ENCODE data around the gene TAC4.
"Not testable (repeated sequence)": the region's sequence is repeated elsewhere in the genome, so short reads cannot be mapped to it uniquely, and the experiment has no call there.

TAC4 gene

DNA sequence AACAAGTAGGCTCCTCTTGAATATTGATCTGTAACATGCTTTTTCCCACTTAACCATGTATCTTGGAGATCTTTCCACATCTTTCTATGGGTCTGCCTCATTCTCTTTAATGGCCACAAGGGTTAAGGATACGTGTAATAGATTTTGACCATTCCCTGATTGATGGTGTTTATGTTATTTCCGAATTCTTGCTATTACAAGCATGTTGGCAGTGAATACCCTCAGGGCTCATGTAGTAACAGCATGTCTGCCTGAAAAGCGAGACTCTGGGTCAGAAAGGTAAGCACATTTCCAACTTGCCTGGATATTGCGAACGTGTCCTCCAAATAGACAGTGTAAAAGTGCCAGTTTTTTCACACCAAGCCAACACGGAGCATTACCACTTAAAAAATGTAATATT is 5.0 kb downstream of the TAC4 start:
- DNase-seq (ENCODE audit: low read depth), result no peak

DNA sequence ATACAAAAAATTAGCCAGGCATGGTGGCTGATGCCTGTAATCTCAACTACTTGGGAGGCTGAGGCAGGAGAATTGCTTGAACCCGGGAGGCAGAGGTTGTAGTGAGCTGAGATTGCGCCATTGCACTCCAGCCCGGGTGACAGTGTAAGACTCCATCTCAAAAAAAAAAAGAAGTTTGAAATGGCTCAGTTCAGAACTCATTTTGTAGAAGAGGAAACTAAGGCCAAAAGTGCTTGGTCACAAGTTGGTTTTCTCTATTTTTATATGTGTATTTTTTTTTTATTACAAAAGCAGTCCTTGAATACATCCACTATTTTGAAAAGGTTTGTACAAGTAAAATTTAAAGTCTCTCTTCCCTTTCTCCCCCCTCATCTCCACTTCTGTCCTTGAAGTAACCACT is 5.5 kb downstream of the TAC4 start:
- DNase-seq (ENCODE audit: low read depth), result no peak

DNA sequence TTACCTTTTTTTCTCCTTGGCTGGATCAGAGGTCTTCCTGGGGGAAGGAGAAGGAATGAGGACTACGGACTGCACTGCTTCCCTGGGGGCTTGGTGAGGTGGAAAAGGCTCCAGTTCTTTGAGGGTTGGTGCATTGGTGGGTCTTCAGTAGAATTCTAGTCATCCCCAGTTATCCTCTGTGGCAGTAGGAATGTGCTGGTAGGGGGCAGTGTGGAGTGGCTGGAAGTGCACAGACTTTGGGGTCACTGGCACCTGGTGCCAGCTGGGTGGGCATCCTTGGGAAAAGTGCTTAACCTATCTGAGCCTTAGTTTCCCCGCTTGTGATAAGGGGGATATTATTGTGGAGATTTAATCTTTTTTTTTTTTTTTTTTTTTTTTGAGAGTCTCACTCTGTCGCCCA is 6.3 kb downstream of the TAC4 start:
- no peak for DNase-seq (ENCODE audit: low read depth)

DNA sequence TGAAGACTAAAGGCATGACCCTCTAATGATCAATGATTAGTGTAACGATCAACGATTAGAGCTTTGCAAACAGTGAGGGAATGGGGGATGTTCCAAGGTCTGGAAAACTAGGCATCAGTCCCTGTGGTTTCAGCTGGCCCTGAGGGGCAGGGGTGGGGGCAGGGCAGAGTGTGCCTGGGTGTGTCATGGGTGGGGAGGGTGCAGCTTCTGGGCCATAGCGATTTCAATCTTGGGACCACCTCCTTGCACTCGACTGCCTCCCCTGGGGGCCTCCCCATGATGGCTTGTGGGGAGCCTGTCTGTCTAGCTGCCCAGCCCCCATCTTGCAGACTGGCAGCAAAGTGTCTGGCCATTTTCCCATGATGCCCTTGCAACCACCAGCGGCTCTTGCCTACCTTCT is 8.4 kb downstream of the TAC4 start:
- no peak for DNase-seq (ENCODE audit: low read depth)

DNA sequence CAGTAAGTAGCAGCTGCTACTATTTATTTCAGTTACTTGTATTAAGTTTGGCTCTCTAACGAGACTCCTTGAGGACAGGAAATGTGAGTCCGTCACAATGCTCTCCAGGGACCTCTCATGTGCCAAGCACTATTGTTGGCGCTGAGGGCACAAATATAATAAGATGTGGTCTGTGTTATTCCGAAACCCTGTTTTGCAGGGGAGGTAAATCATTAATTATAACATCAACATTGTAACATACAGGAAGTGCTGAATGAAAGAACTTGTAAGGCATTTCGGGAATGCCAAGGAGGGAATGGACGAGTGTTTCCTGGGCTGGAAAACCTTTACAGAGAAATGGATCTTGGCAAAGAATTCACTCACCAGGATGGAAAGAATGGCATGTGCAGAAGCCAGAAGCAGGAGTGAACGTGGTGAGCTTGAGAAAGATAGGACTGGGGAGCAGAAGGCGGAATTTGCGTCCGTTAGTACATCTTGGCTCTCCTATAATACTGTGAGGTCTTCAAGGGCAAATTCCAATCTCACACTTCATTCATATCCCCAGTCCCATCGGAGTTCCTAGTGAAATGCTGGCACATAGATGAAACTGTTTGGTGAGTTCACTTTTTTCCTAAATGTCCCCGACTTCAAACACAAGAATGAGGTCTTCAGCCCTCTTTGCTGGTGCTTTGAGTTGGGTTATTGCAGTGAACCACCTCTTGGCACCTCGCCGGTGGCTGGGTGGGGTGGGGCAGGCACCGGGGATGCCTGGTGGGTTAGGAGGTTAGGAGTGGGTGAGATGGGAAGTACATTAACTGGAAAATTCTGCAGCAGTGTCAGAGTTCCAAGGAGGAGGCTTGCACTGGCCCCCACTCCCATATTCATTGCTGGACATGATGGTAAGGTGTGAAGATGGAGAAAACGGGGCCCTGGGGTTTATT is 11.5 kb downstream of the TAC4 start:
- no peak for DNase-seq (ENCODE audit: low read depth)

DNA sequence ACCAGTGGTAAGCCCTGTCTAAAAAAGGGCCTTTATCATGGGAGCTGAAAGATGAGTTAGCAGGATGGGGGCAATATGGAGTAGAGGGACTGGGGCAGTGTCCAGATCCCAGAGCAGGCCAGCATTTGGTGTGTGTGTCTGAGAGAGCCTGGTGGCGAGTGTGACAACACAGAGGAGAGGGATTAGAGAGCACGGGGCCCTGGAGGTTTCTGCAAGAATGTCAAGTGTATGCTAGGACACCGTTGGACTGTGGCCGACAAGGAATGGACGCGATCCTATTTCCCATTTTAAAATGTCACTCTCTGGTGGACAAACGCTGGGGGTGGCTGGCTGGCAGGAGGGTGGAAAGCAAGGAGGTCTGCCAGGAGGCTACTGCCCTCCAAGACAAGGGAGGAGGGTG is 12.4 kb downstream of the TAC4 start:
- DNase-seq (ENCODE audit: low read depth), result no peak

DNA sequence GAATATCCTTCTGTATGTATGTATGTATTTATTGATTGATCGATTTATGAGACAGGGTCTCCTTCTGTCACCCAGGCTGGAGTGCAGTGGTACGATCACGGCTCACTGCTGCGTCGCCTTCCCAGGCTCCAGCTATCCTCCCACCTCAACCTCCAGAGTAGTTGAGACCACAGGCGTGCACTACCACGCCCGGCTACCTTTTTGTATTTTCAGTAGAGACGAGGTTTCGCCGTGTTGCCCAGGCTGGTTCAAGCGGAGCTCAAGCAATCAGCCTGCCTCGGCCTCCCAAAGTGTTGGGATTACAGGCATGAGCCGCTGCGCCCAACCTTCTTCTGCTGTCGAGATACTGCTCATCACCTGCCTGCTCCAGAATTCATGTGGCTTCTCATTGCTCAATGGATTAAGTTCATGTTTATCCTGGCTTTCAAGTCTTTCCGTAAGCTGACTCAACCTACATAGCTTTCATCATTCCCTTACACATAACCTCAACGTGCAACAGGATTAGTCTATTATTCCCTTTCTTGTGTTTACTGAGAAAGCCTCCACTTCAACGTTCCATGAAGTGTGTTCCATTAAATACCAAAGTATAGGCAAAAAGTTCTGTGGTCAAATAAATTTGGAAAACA is 13.6 kb downstream of the TAC4 start:
- DNase-seq (ENCODE audit: low read depth), result no peak

DNA sequence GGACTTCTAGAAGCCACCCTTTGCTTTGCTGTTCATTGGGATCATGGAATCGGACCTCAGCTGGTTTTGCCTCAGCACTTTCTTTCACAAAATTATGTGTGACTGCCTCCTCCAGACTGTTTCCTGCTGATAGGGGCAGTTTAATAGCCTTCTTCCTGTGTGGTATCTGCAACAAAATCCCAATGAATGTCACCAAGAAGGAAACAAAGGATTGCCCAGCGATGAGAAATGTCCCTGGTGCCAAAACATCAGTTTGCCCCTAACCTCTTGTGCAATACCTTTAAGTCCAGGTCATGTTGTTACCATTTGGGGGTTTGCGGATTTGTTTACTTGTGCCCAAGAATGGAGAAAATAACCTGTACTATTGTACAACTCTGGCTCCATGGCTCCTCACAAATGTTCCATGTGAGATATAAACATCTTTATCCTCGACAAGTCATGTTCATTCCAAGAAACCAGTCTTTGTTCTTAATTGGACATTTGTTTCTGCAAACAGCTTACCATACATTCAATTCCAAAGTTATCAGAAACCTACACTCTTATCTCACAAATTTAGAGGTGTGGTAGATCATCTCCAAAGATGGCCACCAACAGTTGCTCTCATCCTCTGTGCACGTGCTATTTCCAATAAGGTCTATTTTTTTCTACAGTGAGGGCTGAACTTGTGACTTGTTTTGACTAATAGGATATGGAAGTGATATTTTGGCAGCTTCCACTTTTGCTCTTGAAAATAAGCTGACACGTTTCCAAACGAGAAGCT is 14.8 kb downstream of the TAC4 start:
- no peak for DNase-seq (ENCODE audit: low read depth)

DNA sequence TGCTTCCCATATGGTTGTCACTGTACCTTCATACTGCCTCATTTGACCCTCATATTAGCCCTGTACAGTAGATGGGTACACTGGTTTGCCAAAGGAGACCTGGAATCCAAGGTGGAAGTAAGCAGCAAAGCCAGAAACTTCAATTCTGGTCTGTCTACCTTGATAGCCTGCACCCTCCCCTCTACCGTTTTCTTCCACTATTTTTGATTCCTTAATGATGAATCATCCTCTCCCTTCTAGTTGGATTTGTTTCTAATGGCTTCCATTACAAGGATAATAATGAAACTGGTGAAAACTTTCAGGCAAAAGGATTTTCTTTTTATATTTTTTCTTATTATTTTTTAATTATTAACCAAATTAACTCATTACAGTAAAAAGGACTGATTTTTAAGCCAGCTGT is 17.3 kb downstream of the TAC4 start:
- DNase-seq (ENCODE audit: low read depth), result no peak

DNA sequence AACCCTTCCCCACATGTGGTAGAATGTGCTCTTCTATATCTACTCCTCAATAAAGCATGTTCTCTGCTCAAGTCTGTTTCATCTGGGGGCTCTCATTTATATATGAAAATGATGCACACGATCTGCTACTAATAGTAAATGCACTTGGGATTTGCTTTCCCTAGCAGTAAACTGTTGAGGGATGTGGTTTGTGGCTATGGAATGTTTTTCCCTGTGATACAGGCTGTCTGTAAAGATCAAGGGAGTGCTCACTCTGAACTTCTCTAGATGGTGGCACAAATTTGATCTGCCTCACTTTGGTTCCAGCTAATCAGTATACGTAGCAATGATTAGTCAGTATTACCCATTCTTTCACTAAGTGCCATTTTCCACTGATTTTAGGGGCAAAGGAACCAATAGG is 18.8 kb downstream of the TAC4 start:
- DNase-seq (ENCODE audit: low read depth), result no peak

DNA sequence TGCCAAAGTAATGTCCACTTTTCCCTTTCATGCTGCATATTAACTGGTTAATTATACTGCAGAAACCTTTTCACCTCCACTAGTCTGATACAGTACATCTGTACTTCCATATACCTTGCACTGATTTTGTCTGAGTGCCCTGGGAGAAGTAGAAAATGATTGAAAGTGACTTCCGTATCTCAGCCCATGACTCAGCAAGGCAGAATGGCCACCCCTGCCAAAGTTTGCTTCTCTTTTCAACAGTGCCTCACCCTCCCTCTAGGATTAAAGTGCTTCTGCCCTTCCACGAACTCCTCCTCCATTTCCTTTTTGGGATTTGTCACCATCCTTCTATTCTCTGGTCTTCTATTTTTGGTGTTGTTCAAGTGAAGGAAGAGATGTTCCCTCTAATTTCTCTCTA is 19.5 kb downstream of the TAC4 start:
- DNase-seq (ENCODE audit: low read depth), result not testable (repeated sequence)

DNA sequence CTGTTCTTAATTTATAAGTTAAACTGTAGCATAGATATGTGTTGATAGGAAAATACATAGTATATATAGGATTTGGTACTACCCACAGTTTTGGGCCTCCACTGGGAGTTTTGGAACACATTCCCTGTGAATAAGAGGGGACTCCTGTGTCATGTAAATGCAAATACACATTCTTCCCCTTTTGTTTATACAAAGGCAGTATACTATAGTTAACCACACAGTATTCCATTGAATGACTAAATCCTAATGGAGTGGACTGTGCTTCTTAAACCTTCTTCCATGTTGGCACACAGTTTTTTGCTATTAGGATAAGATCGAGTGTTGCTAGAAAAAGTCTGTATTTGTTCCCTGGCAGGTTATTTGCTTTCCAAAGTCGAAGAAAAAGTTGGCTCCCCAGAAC is 22.2 kb downstream of the TAC4 start:
- no peak for DNase-seq (ENCODE audit: low read depth)

DNA sequence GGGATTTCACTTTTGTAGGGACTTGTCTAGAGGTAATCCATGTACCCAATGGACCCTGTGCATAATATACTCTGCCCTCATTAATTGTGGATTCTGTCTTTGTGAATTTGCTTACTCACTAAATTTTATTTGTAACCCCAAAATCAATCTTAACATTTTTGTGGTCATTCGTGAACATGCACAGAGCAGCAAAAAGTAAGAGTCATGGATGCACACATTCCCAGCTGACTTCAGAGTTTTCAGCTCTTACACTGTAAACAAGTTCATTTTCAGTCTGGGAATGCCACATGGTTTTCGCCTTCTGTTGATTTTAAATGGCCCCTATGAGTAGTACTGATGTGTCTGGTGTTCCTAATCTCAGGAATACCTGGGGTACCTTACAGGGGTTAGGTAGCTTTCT is 24.3 kb downstream of the TAC4 start:
- no peak for DNase-seq (ENCODE audit: low read depth)

DNA sequence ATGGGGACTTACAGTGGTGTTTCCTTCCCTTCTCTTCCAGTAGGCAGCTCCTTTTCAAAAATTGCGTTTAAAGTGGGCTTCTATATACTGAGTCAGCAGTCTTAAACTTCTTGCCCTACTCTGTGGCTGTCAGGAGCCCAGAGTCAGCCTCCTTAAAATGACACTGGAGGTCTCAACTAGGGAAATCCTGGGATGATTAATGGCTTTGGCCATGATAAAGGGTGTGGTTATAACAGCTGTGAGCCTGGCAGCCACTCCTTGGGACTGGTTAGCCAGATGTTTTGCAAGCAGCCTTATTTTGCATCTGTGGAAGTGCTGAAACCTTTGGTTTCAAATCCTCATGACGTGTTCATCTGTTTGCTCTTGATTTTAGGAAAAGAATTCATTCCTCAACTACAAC is 25.0 kb downstream of the TAC4 start:
- no peak for DNase-seq (ENCODE audit: low read depth)

DNA sequence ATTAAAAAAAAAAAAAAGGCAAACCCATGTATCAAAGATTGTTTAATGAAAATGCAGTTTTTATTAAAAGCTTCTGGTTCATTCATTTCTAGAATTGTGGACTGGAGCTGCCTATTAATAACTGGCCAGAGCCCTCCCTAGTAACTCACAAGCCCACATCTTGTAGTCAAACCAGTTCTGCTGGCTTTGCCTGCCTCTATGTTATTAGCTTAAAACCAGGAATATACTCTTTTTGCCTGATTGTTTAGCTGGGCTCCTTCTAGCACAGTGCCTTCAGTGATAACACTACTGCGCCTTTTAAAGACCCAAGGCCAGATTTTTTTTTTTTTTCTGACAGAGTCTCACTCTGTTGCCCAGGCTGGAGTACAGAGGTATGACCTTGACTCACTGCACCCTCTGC is 26.0 kb downstream of the TAC4 start:
- no peak for DNase-seq (ENCODE audit: low read depth)

DNA sequence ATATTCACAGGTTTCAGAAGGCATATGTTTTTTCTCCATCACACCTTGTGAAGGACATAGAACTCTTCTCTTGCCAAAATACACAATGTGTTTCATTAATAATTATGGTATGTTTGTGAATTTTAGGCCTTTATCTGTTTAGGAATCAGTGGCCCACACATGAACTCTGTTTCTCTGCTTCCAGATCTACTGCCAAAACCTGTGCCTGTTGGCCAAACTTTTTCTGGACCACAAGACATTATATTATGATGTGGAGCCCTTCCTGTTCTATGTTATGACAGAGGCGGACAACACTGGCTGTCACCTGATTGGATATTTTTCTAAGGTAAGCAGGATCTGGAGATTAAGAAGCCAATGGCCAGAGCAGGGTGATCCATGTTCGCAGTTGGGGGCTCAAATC is 26.4 kb downstream of the TAC4 start:
- DNase-seq (ENCODE audit: low read depth), result no peak

DNA sequence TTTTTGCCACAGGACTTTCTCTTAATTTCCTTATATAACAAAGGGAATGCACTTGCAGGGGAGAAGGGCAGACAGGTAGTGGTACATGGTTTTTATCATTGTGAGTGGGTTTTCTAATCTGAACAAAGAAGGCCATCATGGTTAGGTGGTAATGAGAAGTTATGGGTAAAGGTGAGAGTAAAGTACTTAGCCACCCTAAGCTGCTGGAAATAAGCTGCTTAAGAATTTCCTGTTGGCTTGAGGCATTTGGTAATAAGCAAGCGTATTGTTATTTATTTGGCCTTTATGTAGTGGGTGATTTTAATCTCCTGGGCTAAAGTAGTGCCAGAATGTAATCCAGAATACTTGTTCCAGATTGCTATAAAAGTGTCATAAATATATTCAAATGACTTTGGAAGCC is 27.1 kb downstream of the TAC4 start:
- no peak for DNase-seq (ENCODE audit: low read depth)

DNA sequence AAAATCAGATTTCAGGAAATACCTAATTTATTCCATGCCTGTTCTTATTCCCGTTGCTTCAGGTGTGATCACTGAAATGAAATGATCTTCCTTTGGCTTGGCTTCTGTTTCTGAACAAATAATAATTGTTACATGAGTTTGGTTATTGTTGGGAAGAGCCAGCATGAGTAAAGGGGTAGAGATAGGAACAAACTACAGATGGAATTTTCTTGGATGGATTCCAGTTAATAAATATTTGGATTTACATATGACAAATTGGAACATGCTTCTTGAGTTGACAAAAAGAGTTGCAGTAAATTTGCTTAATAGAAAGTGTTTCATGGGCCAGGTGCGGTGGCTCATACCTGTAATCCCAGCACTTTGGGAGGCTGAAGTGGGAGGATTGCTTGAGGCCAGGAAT is 28.2 kb downstream of the TAC4 start:
- DNase-seq (ENCODE audit: low read depth), result no peak

DNA sequence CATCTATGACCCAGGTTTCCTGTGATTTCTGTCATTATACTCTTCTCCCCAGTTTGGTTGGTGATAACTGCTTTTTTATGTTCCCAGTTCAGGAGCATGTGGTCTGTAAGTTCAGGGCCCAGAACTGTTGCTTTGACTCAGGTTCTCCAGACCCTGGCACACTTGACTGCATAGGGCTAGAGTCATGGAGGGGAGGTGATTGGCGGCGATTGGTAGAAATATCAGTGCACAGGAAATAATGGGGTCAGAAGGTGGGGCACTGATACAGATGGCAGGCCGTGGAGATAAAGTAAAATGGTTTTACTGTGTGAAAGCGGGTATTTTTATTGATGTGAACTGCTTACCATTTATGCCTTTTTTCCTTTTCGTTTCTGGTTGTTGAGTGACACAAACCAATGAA is 28.7 kb downstream of the TAC4 start:
- DNase-seq (ENCODE audit: low read depth), result no peak

DNA sequence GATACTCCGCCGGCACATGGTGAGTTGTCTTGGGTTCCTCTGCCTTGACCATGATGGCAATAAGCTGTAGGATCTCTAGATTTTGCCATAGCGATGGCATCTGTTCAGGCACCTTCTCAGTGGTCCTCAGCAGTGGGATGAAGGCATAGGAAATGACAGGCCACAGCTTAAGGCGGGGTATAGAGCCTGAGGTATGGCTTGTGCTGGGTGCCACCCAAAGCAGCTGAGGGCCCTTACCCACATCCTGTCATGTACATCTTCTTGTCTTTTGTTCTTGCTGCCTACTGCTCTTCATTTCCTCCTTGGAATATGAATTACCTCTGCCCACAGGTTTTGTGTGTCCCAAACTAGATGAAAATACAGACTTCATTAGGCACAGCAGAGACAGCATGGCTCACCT is 29.9 kb downstream of the TAC4 start:
- DNase-seq (ENCODE audit: low read depth), result peak; percentile 43

DNA sequence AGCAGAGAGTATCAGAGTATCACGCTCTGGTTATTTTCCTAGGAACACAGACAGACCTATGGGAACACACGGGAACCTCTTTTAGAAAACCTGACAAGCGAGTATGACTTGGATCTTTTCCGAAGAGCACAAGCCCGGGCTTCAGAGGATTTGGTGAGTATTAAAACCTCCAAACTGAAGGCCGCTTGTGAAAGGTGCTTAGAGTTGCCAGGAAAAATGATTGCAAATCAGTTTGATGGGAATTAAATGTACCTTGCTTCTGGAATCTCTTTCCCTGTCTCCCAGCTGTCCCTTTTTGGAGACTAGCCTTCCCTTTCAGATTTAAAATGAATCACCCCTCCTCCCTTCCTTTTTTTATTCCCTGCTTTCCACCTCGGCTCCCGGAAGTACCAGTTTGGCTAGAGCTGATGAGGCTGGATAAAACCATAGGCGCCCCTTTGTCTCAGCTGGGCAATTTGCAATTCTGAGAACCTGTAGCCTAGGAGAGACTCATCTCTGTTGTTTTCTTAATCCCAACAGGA is 32.0 kb downstream of the TAC4 start:
- DNase-seq (ENCODE audit: low read depth), result no peak

DNA sequence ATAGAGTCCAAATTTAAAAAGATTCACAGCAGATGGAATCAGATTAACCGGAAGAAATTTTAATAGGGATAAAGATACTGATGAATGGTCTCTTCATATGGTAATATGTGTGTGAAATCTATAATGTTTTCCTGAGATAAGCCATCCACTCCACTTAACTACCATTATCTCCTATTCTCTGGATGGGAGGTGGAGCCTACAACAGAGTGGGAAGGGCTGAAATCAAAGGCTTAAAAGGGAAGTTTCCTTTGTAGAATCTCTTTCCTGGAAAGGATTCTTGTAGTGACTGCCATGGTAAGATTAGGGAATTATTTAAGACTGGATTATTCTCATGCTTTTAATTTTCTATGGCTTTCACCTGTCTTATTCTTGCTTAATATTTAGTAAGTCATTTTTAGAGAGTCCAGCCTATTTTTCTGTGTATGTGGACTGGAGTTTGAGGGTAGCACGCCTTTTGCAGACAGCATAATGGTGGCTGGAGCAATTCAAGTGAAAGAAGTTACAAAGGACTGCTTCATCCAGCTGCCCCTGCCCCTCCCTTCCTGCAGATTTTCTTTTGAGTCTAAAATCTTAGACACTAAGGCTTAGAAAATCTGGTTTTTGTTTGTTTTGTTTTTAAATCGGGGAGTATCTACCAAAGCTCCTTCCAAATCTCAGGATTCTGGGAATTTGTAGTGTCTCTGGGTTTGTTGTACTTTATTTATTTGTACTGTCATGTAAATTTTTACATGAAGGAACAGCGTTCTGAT is 32.9 kb downstream of the TAC4 start:
- no peak for DNase-seq (ENCODE audit: low read depth)

Measured in stimulated activated CD8-positive, alpha-beta memory T cell treated with anti-CD3 and anti-CD28 coated beads, Interleukin-12 subunit alpha, Interleukin-12 subunit beta, amount 100 ng/mL, for 1 hour (primary cell).